WTC11 (cell line): ENCODE data around the gene TBC1D22A. TPM values are rescaled to one million over a fixed set of nuclear protein-coding genes. Genes with fewer than 3 reads are reported as not detected.

Source experiments
- ATAC-seq: fragments of 200-7000 bp; cut with Tn5 transposase; 2 replicates; pipeline ENCODE4 v1.10.0; 2021; ENCODE audit warnings: mild to moderate bottlenecking, moderate library complexity
- CTCF ChIA-PET: fragments of 300-600 bp; sonication (Branson Sonifier 250); formaldehyde crosslinking; loops from one replicate; lab custom pipeline; 2021; ENCODE audit warnings: antibody characterized with exemption; lab: Charles Lee
- POLR2A ChIA-PET: fragments of 350-600 bp; sonication (Branson Sonifier 250); formaldehyde crosslinking; loops from one replicate; lab custom pipeline; 2021; ENCODE audit warnings: antibody characterized with exemption; lab: Charles Lee
- DNase-seq: peaks from one replicate; pipeline ENCODE4 v3.0.0; 2021; ENCODE audit warnings: low spot score
- H3K27ac Mint-ChIP-seq: 2 replicates; pipeline ENCODE4 v1.8.0; 2021; ENCODE audit warnings: mixed read lengths
- H3K27me3 Mint-ChIP-seq: 2 replicates; pipeline ENCODE4 v1.8.0; 2021; ENCODE audit warnings: low read depth, mild to moderate bottlenecking, moderate library complexity, mixed read lengths
- H3K36me3 Mint-ChIP-seq: 2 replicates; pipeline ENCODE4 v1.8.0; 2021; ENCODE audit warnings: mixed read lengths
- H3K4me1 Mint-ChIP-seq: 2 replicates; pipeline ENCODE4 v1.8.0; 2022; ENCODE audit warnings: mixed read lengths
- H3K4me3 Mint-ChIP-seq: 2 replicates; pipeline ENCODE4 v1.8.0; 2021; ENCODE audit warnings: mild to moderate bottlenecking, moderate library complexity, mixed read lengths
- H3K9me3 Mint-ChIP-seq: 2 replicates; pipeline ENCODE4 v1.8.0; 2021; ENCODE audit warnings: mixed read lengths
- ATF6 ChIP-seq: sonication (generic); formaldehyde crosslinking; IDR thresholded peaks from 2 replicates; pipeline ENCODE4 v1.8.1; 2023; ENCODE audit warnings: mild to moderate bottlenecking, missing genetic modification reagents
- E2F1 ChIP-seq: sonication (generic); formaldehyde crosslinking; IDR thresholded peaks from 2 replicates; pipeline ENCODE4 v1.8.0; 2022; ENCODE audit warnings: mild to moderate bottlenecking, missing genetic modification reagents
- E2F4 ChIP-seq: sonication (generic); formaldehyde crosslinking; IDR thresholded peaks from 2 replicates; pipeline ENCODE4 v1.8.1; 2022; ENCODE audit warnings: low read depth, mild to moderate bottlenecking, moderate library complexity, missing genetic modification reagents, borderline replicate concordance
- GABPB1 ChIP-seq: sonication (generic); formaldehyde crosslinking; IDR thresholded peaks from 2 replicates; pipeline ENCODE4 v1.8.1; 2023; ENCODE audit warnings: mild to moderate bottlenecking, missing genetic modification reagents
- GTF2I ChIP-seq: fragments of 250-450 bp; sonication (Bioruptor Pico); conservative IDR thresholded peaks from 2 replicates; pipeline ENCODE4 v1.4.0; 2021; ENCODE audit warnings: mild to moderate bottlenecking
- IRF1 ChIP-seq: sonication (generic); formaldehyde crosslinking; IDR thresholded peaks from 2 replicates; pipeline ENCODE4 v1.8.0; 2023; ENCODE audit warnings: missing genetic modification reagents
- JUN ChIP-seq: sonication (generic); formaldehyde crosslinking; IDR thresholded peaks from 2 replicates; pipeline ENCODE4 v1.8.0; 2023; ENCODE audit warnings: mild to moderate bottlenecking, missing genetic modification reagents
- MXD4 ChIP-seq: fragments of 250-450 bp; sonication (Bioruptor Pico); IDR thresholded peaks from 2 replicates; pipeline ENCODE4 v1.8.0; 2021; ENCODE audit warnings: mild to moderate bottlenecking, moderate library complexity, borderline replicate concordance
- NFYB ChIP-seq: sonication (generic); formaldehyde crosslinking; conservative IDR thresholded peaks from 2 replicates; pipeline ENCODE4 v1.8.0; 2022; ENCODE audit warnings: low read depth, missing genetic modification reagents
- NR2C2 ChIP-seq: sonication (generic); formaldehyde crosslinking; IDR thresholded peaks from 2 replicates; pipeline ENCODE4 v1.8.0; 2022; ENCODE audit warnings: mild to moderate bottlenecking, missing genetic modification reagents
- NR3C1 ChIP-seq: sonication (generic); formaldehyde crosslinking; conservative IDR thresholded peaks from 2 replicates; pipeline ENCODE4 v1.8.1; 2023; ENCODE audit warnings: low read depth, mild to moderate bottlenecking, missing genetic modification reagents
- PRDM15 ChIP-seq: sonication (generic); formaldehyde crosslinking; IDR thresholded peaks from 2 replicates; pipeline ENCODE4 v1.8.0; 2022; ENCODE audit warnings: missing genetic modification reagents
- SP1 ChIP-seq: sonication (generic); formaldehyde crosslinking; conservative IDR thresholded peaks from 2 replicates; pipeline ENCODE4 v1.8.1; 2022; ENCODE audit warnings: missing genetic modification reagents
- TEAD4 ChIP-seq: sonication (generic); formaldehyde crosslinking; IDR thresholded peaks from 2 replicates; pipeline ENCODE4 v1.8.0; 2022; ENCODE audit warnings: mild to moderate bottlenecking, missing genetic modification reagents
- USF1 ChIP-seq: sonication (generic); formaldehyde crosslinking; IDR thresholded peaks from 2 replicates; pipeline ENCODE4 v1.8.0; 2022; ENCODE audit warnings: mild to moderate bottlenecking, missing genetic modification reagents
- ZNF232 ChIP-seq: sonication (generic); formaldehyde crosslinking; IDR thresholded peaks from 2 replicates; pipeline ENCODE4 v1.8.0; 2022; ENCODE audit warnings: mild to moderate bottlenecking, missing genetic modification reagents
- ZNF281 ChIP-seq: sonication (generic); formaldehyde crosslinking; IDR thresholded peaks from 2 replicates; pipeline ENCODE4 v1.8.0; 2023; ENCODE audit warnings: mild to moderate bottlenecking, missing genetic modification reagents
- ZNF425 ChIP-seq: fragments of 250-450 bp; sonication (Bioruptor Pico); conservative IDR thresholded peaks from 2 replicates; pipeline ENCODE4 v1.9.0; 2021; ENCODE audit warnings: mild to moderate bottlenecking
- total RNA-seq: library from RNA; stranded (reverse); gene quantifications from 3 replicates; pipeline ENCODE4 v1.2.3, GENCODE V29; 2021

TBC1D22A gene
- total RNA-seq, 1 experiment from 2014 or later = 18.1 TPM

GRCh38 chr22:47075568-47075967 is 313.1 kb downstream of the TBC1D22A start (continued):
- no peak for TF ChIP-seq NFYB

- no peaks in the 10 kb centered on the region for H3K4me1 Mint-ChIP-seq
- H3K9me3 Mint-ChIP-seq = peaks cover 40% of the 10 kb centered on the region
- H3K27me3 Mint-ChIP-seq = no peaks in the 10 kb centered on the region; the same call in 1 of the 2 replicates
- DNase-seq = no peak
- peaks cover 27% of the 10 kb centered on the region for H3K36me3 Mint-ChIP-seq
- no peak overlapping the region for H3K27ac Mint-ChIP-seq
- CTCF ChIA-PET = interaction anchor here (1.0 kb wide), 1 partner anchor 64 kb away, joined by 3 read pairs; no protein-coding TSS in a partner anchor
- no peak overlapping the region for H3K4me3 Mint-ChIP-seq
- no peak for TF ChIP-seq SP1 (CRISPR knock-in tag)
- no peak for TF ChIP-seq PRDM15
- no peak for TF ChIP-seq ATF6 (CRISPR knock-in tag)
- TF ChIP-seq ZNF281 = no peak
- no peak for TF ChIP-seq E2F4
- no peak for TF ChIP-seq JUN (CRISPR knock-in tag)
- TF ChIP-seq USF1 = no peak
- no peak for TF ChIP-seq ZNF232 (CRISPR knock-in tag)
- no peak for TF ChIP-seq NR2C2 (CRISPR knock-in tag)
- TF ChIP-seq E2F1 (CRISPR knock-in tag) = no peak
- no peak for TF ChIP-seq IRF1
- no peak for TF ChIP-seq GTF2I (CRISPR knock-in tag)
- no peak for TF ChIP-seq GABPB1
- no peak for TF ChIP-seq ZNF425 (CRISPR knock-in tag)
- no peak for TF ChIP-seq NR3C1
- no peak for TF ChIP-seq TEAD4 (CRISPR knock-in tag)
- no peak for TF ChIP-seq MXD4 (CRISPR knock-in tag)
- ATAC-seq = no peak
- POLR2A ChIA-PET = no interaction called here
These were observed 314.3 kb downstream of the TBC1D22A start for GRCh38 chr22:47076758-47077157.
